Ishikawa (cell line): ENCODE data around the gene OCEL1.

Experiments
- CEBPB ChIP-seq: IDR thresholded peaks from 2 replicates; pipeline ENCODE4 v1.6.1; 2012
- CREB1 ChIP-seq: IDR thresholded peaks from 2 replicates; pipeline ENCODE4 v1.6.1; 2012; ENCODE audit warnings: low read depth
- EGR1 ChIP-seq: IDR thresholded peaks from 2 replicates; pipeline ENCODE4 v1.6.1; 2012
- EP300 ChIP-seq: IDR thresholded peaks from 2 replicates; pipeline ENCODE4 v1.6.1; 2012; ENCODE audit warnings: borderline replicate concordance
- FOXM1 ChIP-seq: IDR thresholded peaks from 2 replicates; pipeline ENCODE4 v1.6.1; 2012; ENCODE audit warnings: low read depth, borderline replicate concordance
- MAX ChIP-seq: IDR thresholded peaks from 2 replicates; pipeline ENCODE4 v1.6.1; 2012
- NFIC ChIP-seq: IDR thresholded peaks from 2 replicates; pipeline ENCODE4 v1.6.1; 2012
- RAD21 ChIP-seq: IDR thresholded peaks from 2 replicates; pipeline ENCODE4 v1.6.1; 2012; ENCODE audit warnings: low read depth
- REST ChIP-seq: IDR thresholded peaks from 2 replicates; pipeline ENCODE4 v1.6.1; 2012; ENCODE audit warnings: low read depth, mild to moderate bottlenecking
- TAF1 ChIP-seq: IDR thresholded peaks from 2 replicates; pipeline ENCODE4 v1.6.1; 2012; ENCODE audit warnings: low read depth, mild to moderate bottlenecking
- TCF12 ChIP-seq: IDR thresholded peaks from 2 replicates; pipeline ENCODE4 v1.6.1; 2012; ENCODE audit warnings: low read depth
- TEAD4 ChIP-seq: IDR thresholded peaks from 2 replicates; pipeline ENCODE4 v1.6.1; 2012
- USF1 ChIP-seq: IDR thresholded peaks from 2 replicates; pipeline ENCODE4 v1.6.1; 2012
- YY1 ChIP-seq: IDR thresholded peaks from 2 replicates; pipeline ENCODE4 v1.6.1; 2012; ENCODE audit warnings: low read depth
- ZBTB7A ChIP-seq: IDR thresholded peaks from 2 replicates; pipeline ENCODE4 v1.6.1; 2012; ENCODE audit warnings: low read depth

Gene OCEL1

GRCh38 chr19:17226002-17226933 lies at the start of gene OCEL1:
TSS of gene OCEL1 (plus strand) at chr19:17226226. CDS start at chr19:17226248, 22 bp downstream.
- TF ChIP-seq EP300 = peak; percentile 40; the same call in 1 of the 2 replicates
- peak; percentile 80 for TF ChIP-seq CEBPB
- peak; percentile 58 for TF ChIP-seq EGR1
- TF ChIP-seq MAX = peak; percentile 96
- TF ChIP-seq CREB1 = peak; percentile 67
- peak; percentile 95 for TF ChIP-seq ZBTB7A
- no peak for TF ChIP-seq TCF12
- peak; percentile 22; the same call in 1 of the 2 replicates for TF ChIP-seq FOXM1
- TF ChIP-seq RAD21 = 0 out of 2 replicates have a peak, but pooled peaks have one; percentile 2
- peak; percentile 28; the same call in 1 of the 2 replicates for TF ChIP-seq NFIC
- TF ChIP-seq TEAD4 = peak; percentile 4; the same call in 1 of the 2 replicates
- TF ChIP-seq TAF1 = peak; percentile 43; the same call in 1 of the 2 replicates
- peak; percentile 77 for TF ChIP-seq USF1
- peak; percentile 29; the same call in 1 of the 2 replicates for TF ChIP-seq YY1
- TF ChIP-seq REST = no peak

- TF ChIP-seq EP300 (no peak), REST (no peak), ZBTB7A (no peak), TEAD4 (no peak), TCF12 (no peak), NFIC (no peak), YY1 (no peak)
Measured at GRCh38 chr19:17178291-17178690, 47.7 kb upstream of the OCEL1 start.

- no peak for TF ChIP-seq ZBTB7A
- no peak for TF ChIP-seq TAF1
- no peak for TF ChIP-seq EGR1
- TF ChIP-seq TEAD4 = peak; percentile 54; the same call in 1 of the 2 replicates
- TF ChIP-seq TCF12 = peak; percentile 67; the same call in 1 of the 2 replicates
- TF ChIP-seq REST = no peak
- peak; percentile 34; the same call in 1 of the 2 replicates for TF ChIP-seq NFIC
- TF ChIP-seq FOXM1 = no peak
- 0 out of 2 replicates have a peak, but pooled peaks have one; percentile 39 for TF ChIP-seq CEBPB
- TF ChIP-seq CREB1 = no peak
- TF ChIP-seq YY1 = 0 out of 2 replicates have a peak, but pooled peaks have one; percentile 28
- peak; percentile 63; the same call in 1 of the 2 replicates for TF ChIP-seq EP300
- peak; percentile 5; the same call in 1 of the 2 replicates for TF ChIP-seq RAD21
- TF ChIP-seq MAX = peak; percentile 76
- TF ChIP-seq USF1 = 0 out of 2 replicates have a peak, but pooled peaks have one; percentile 31
Measured at GRCh38 chr19:17180997-17181702, 44.9 kb upstream of the OCEL1 start.
